T-helper 2 cell treated with Interferon-gamma antibody and Interleukin-4, amounts not matched to agents 5 μg/mL and 100 μg/mL, for 36 hours (primary cell): ENCODE measurements around the gene GTF2A1.

Experiments
- DNase-seq: peaks from one replicate; pipeline ENCODE4 v3.0.0; 2021; ENCODE audit warnings: low spot score
- H3K27ac Mint-ChIP-seq: one replicate; pipeline ENCODE4 v1.8.0; 2021; ENCODE audit warnings: mild to moderate bottlenecking, mixed read lengths
- H3K27me3 Mint-ChIP-seq: one replicate; pipeline ENCODE4 v1.8.0; 2021; ENCODE audit warnings: low read depth, mixed read lengths
- H3K36me3 Mint-ChIP-seq: one replicate; pipeline ENCODE4 v1.8.0; 2021; ENCODE audit warnings: low read depth, mixed read lengths
- H3K4me1 Mint-ChIP-seq: one replicate; pipeline ENCODE4 v1.8.0; 2021; ENCODE audit warnings: low read depth, mixed read lengths
- H3K4me3 Mint-ChIP-seq: one replicate; pipeline ENCODE4 v1.8.0; 2022; ENCODE audit warnings: mild to moderate bottlenecking, moderate library complexity, mixed read lengths
- H3K9me3 Mint-ChIP-seq: one replicate; pipeline ENCODE4 v1.8.0; 2021; ENCODE audit warnings: mixed read lengths

Gene GTF2A1

GRCh38 chr14:81162941-81163340 lies 57.8 kb downstream of the GTF2A1 start:
- Mint-ChIP-seq H3K36me3 (no peaks in the 10 kb centered on the region), H3K4me3 (no peak overlapping the region), H3K9me3 (no peaks in the 10 kb centered on the region), H3K4me1 (peaks cover 10% of the 10 kb centered on the region), H3K27ac (no peak overlapping the region), H3K27me3 (no peaks in the 10 kb centered on the region)
- DNase-seq: no peak

GRCh38 chr14:81161749-81162148 lies 59.0 kb downstream of the GTF2A1 start:
- Mint-ChIP-seq H3K9me3 (no peaks in the 10 kb centered on the region), H3K4me1 (peaks cover 10% of the 10 kb centered on the region), H3K36me3 (no peaks in the 10 kb centered on the region), H3K27me3 (no peaks in the 10 kb centered on the region), H3K4me3 (no peak overlapping the region), H3K27ac (no peak overlapping the region)
- DNase-seq: no peak

GRCh38 chr14:81161088-81161487 lies 59.7 kb downstream of the GTF2A1 start:
- Mint-ChIP-seq H3K27me3 (no peaks in the 10 kb centered on the region), H3K4me1 (peaks cover 10% of the 10 kb centered on the region), H3K36me3 (no peaks in the 10 kb centered on the region), H3K9me3 (no peaks in the 10 kb centered on the region), H3K4me3 (no peak overlapping the region), H3K27ac (no peak overlapping the region)
- no peak for DNase-seq

GRCh38 chr14:81157431-81157830 lies 63.3 kb downstream of the GTF2A1 start:
- no peaks in the 10 kb centered on the region for H3K36me3 Mint-ChIP-seq
- H3K9me3 Mint-ChIP-seq: no peaks in the 10 kb centered on the region
- DNase-seq: no peak
- H3K4me1 Mint-ChIP-seq: peaks cover 3% of the 10 kb centered on the region
- H3K27ac Mint-ChIP-seq: no peak overlapping the region
- H3K27me3 Mint-ChIP-seq: no peaks in the 10 kb centered on the region
- H3K4me3 Mint-ChIP-seq: no peak overlapping the region

- Mint-ChIP-seq H3K9me3 (no peaks in the 10 kb centered on the region), H3K27ac (no peak overlapping the region), H3K4me3 (no peak overlapping the region), H3K36me3 (no peaks in the 10 kb centered on the region), H3K27me3 (no peaks in the 10 kb centered on the region), H3K4me1 (peaks cover 3% of the 10 kb centered on the region)
- DNase-seq: no peak
Observed at GRCh38 chr14:81153187-81153586, 67.6 kb downstream of the GTF2A1 start.

- DNase-seq: no peak
- no peaks in the 10 kb centered on the region for H3K36me3 Mint-ChIP-seq
- no peak overlapping the region for H3K27ac Mint-ChIP-seq
- H3K4me1 Mint-ChIP-seq: peaks cover 13% of the 10 kb centered on the region
- H3K4me3 Mint-ChIP-seq: no peak overlapping the region
- H3K27me3 Mint-ChIP-seq: no peaks in the 10 kb centered on the region
- H3K9me3 Mint-ChIP-seq: no peaks in the 10 kb centered on the region
Observed at GRCh38 chr14:81148635-81149034, 72.1 kb downstream of the GTF2A1 start.

GRCh38 chr14:81147140-81147897 lies 73.4 kb downstream of the GTF2A1 start:
- no peaks in the 10 kb centered on the region for H3K27me3 Mint-ChIP-seq
- no peaks in the 10 kb centered on the region for H3K9me3 Mint-ChIP-seq
- no peak for DNase-seq
- no peak overlapping the region for H3K27ac Mint-ChIP-seq
- H3K36me3 Mint-ChIP-seq: no peaks in the 10 kb centered on the region
- H3K4me3 Mint-ChIP-seq: no peak overlapping the region
- H3K4me1 Mint-ChIP-seq: peaks cover 10% of the 10 kb centered on the region

- Mint-ChIP-seq H3K27ac (no peak overlapping the region), H3K9me3 (no peaks in the 10 kb centered on the region), H3K4me1 (peaks cover 10% of the 10 kb centered on the region)
Observed at GRCh38 chr14:81144824-81145603, 75.7 kb downstream of the GTF2A1 start.

GRCh38 chr14:81143793-81144192 lies 77.0 kb downstream of the GTF2A1 start:
- DNase-seq: no peak
- Mint-ChIP-seq H3K27me3 (no peaks in the 10 kb centered on the region), H3K4me1 (peaks cover 11% of the 10 kb centered on the region), H3K27ac (no peak overlapping the region), H3K4me3 (no peak overlapping the region), H3K36me3 (no peaks in the 10 kb centered on the region), H3K9me3 (no peaks in the 10 kb centered on the region)

More at GRCh38 chr14:81144824-81145603, 75.7 kb downstream of the GTF2A1 start:
- Mint-ChIP-seq H3K4me3 (no peak overlapping the region), H3K27me3 (no peaks in the 10 kb centered on the region), H3K36me3 (no peaks in the 10 kb centered on the region)
- DNase-seq: no peak

GRCh38 chr14:81141426-81141825 lies 79.3 kb downstream of the GTF2A1 start:
- no peak for DNase-seq
- H3K27ac Mint-ChIP-seq: no peak overlapping the region
- H3K4me1 Mint-ChIP-seq: peaks cover 3% of the 10 kb centered on the region
- no peaks in the 10 kb centered on the region for H3K27me3 Mint-ChIP-seq
- no peaks in the 10 kb centered on the region for H3K36me3 Mint-ChIP-seq
- no peak overlapping the region for H3K4me3 Mint-ChIP-seq
- H3K9me3 Mint-ChIP-seq: no peaks in the 10 kb centered on the region

GRCh38 chr14:81138429-81138828 lies 82.3 kb downstream of the GTF2A1 start:
- Mint-ChIP-seq H3K36me3 (no peaks in the 10 kb centered on the region), H3K27ac (no peak overlapping the region)
- no peak for DNase-seq

GRCh38 chr14:81137316-81137715 lies 83.4 kb downstream of the GTF2A1 start:
- Mint-ChIP-seq H3K4me3 (no peak overlapping the region), H3K9me3 (no peaks in the 10 kb centered on the region), H3K4me1 (peaks cover 1% of the 10 kb centered on the region), H3K27ac (no peak overlapping the region), H3K36me3 (no peaks in the 10 kb centered on the region), H3K27me3 (no peaks in the 10 kb centered on the region)
- no peak for DNase-seq

More at GRCh38 chr14:81138429-81138828, 82.3 kb downstream of the GTF2A1 start:
- H3K4me1 Mint-ChIP-seq: peaks cover 1% of the 10 kb centered on the region
- no peaks in the 10 kb centered on the region for H3K9me3 Mint-ChIP-seq
- no peaks in the 10 kb centered on the region for H3K27me3 Mint-ChIP-seq
- H3K4me3 Mint-ChIP-seq: no peak overlapping the region

GRCh38 chr14:81133400-81133799 lies 87.4 kb downstream of the GTF2A1 start:
- no peak overlapping the region for H3K4me3 Mint-ChIP-seq
- H3K27me3 Mint-ChIP-seq: no peaks in the 10 kb centered on the region
- H3K9me3 Mint-ChIP-seq: no peaks in the 10 kb centered on the region
- H3K36me3 Mint-ChIP-seq: no peaks in the 10 kb centered on the region
- no peak overlapping the region for H3K27ac Mint-ChIP-seq
- no peak for DNase-seq
- no peaks in the 10 kb centered on the region for H3K4me1 Mint-ChIP-seq

- H3K27me3 Mint-ChIP-seq: no peaks in the 10 kb centered on the region
- no peak for DNase-seq
- H3K36me3 Mint-ChIP-seq: no peaks in the 10 kb centered on the region
- no peaks in the 10 kb centered on the region for H3K9me3 Mint-ChIP-seq
- H3K4me1 Mint-ChIP-seq: no peaks in the 10 kb centered on the region
- no peak overlapping the region for H3K4me3 Mint-ChIP-seq
- H3K27ac Mint-ChIP-seq: no peak overlapping the region
Observed at GRCh38 chr14:81132468-81132867, 88.3 kb downstream of the GTF2A1 start.
